IMR-90 (cell line): ENCODE results near the gene MAP3K3.

ENCODE experiments used
- FOS ChIP-seq: fragments of 150-350 bp; IDR thresholded peaks from 2 replicates; pipeline ENCODE4 v1.6.1; 2016; ENCODE audit warnings: low read depth, low read length
- TF ChIP-seq, protein P1 (sequence below): conservative IDR thresholded peaks from 2 replicates; pipeline ENCODE4 v1.5.1; 2012; ENCODE audit warnings: mild to moderate bottlenecking, low read depth, low read length, improper control_type of control experiment

DNA sequence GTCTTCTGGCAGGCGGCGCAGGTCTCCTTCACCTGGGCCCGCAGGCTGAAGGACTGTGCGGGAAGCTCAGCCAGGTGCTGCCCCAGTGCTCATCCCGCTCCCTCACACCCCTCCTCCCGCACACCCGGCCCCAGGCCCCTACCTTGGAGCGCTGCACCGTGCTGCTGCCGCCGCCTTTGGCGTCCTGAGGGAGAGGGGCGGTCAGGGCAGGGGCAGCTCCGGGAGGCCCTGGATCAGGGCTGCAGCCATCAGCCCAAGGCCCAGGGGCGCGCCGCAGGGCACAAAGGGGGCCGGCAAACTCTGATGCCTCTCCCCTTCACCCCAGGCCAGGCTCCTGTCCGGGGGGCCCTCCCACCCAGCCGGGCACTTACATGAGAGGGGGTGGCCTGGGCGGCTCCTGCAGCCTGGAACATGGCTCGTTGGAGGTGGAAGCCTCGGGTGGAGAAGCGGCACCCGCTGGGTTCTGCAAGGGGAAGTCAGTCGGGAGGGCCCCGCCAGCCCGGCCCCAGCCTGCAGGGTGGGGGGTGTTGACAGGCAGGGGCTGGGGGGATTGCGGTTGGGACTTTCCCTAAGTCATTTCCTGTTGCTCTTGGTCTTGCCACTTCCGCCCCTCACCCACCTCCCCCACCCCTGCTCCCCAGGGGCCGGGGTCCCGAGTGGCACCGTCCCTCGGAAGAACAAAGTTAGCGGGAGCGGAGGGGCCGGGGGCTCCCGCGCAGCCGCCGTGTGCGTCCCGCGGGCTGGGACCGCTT is 76.8 kb downstream of the MAP3K3 start:
- TF ChIP-seq, protein P1, sequence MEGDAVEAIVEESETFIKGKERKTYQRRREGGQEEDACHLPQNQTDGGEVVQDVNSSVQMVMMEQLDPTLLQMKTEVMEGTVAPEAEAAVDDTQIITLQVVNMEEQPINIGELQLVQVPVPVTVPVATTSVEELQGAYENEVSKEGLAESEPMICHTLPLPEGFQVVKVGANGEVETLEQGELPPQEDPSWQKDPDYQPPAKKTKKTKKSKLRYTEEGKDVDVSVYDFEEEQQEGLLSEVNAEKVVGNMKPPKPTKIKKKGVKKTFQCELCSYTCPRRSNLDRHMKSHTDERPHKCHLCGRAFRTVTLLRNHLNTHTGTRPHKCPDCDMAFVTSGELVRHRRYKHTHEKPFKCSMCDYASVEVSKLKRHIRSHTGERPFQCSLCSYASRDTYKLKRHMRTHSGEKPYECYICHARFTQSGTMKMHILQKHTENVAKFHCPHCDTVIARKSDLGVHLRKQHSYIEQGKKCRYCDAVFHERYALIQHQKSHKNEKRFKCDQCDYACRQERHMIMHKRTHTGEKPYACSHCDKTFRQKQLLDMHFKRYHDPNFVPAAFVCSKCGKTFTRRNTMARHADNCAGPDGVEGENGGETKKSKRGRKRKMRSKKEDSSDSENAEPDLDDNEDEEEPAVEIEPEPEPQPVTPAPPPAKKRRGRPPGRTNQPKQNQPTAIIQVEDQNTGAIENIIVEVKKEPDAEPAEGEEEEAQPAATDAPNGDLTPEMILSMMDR, result no peak
- TF ChIP-seq FOS, result no peak
